ENCODE data around the gene ARAF. TPM values are rescaled to one million over a fixed set of nuclear protein-coding genes. Genes with fewer than 3 reads are reported as not detected.
A peak's percentile ranks its signal among the peaks of the same experiment; 100 is the strongest.

Gene ARAF
- polyA plus RNA-seq, 3 donors: 49.7 to 105 (median 68.6) TPM

DNA sequence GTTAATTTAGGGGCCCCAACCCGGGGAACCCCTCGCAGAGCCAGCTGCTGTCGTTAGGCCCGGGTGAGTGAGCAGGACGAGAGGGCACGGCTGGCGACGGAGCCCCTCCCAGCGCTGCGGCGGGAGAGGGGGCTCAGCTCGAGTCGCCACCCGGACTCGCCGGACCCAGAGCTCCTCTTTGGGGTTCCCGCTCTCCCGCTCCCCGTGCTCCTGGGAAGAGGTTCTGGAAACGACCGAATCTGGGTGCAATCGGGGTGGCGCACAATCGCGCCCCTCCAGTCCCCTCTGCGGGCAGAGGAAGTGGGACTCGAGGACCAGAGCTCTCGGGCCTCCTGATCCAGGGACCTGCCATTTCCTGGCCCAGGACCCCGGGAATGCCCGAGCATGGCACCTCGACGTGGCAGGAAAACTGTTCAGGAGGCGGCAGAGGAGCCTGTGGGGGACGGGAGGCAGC lies 37.3 kb upstream of the ARAF start:
- under 1% methylated on average over 22 of the region's 34 CpGs for WGBS (ENCODE audit: insufficient coverage)
- H3K79me2 ChIP-seq (ENCODE audit: insufficient read depth, low read length): no peaks in the 10 kb centered on the region
- H2AFZ ChIP-seq (ENCODE audit: insufficient read depth, low read depth, low read length, poor library complexity, severe bottlenecking): peak overlapping the region; percentile 84
- TF ChIP-seq, protein P1, sequence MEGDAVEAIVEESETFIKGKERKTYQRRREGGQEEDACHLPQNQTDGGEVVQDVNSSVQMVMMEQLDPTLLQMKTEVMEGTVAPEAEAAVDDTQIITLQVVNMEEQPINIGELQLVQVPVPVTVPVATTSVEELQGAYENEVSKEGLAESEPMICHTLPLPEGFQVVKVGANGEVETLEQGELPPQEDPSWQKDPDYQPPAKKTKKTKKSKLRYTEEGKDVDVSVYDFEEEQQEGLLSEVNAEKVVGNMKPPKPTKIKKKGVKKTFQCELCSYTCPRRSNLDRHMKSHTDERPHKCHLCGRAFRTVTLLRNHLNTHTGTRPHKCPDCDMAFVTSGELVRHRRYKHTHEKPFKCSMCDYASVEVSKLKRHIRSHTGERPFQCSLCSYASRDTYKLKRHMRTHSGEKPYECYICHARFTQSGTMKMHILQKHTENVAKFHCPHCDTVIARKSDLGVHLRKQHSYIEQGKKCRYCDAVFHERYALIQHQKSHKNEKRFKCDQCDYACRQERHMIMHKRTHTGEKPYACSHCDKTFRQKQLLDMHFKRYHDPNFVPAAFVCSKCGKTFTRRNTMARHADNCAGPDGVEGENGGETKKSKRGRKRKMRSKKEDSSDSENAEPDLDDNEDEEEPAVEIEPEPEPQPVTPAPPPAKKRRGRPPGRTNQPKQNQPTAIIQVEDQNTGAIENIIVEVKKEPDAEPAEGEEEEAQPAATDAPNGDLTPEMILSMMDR (IDR thresholded peaks at IDR 0.05): peak; percentile 23
- H3K4me2 ChIP-seq (replicated peaks; ENCODE audit: extremely low read depth, low read length, poor library complexity, severe bottlenecking): peak overlapping the region; percentile 82
- H3K27ac ChIP-seq (ENCODE audit: low read depth in 1 of 2, low read length in 2 of 2): no peak overlapping the region
- no peaks in the 10 kb centered on the region for H3K36me3 Mint-ChIP-seq
- H3K4me3 ChIP-seq (replicated peaks in 1 of 3; ENCODE audit: low read depth in 2 of 3, low read length in 3 of 3): peak overlapping the region; percentile 4 to 74 (median 48)
- H3K36me3 ChIP-seq (replicated peaks in 1 of 2; ENCODE audit: control insufficient read depth in 1 of 2, insufficient read depth in 2 of 2, low read length in 2 of 2): no peaks in the 10 kb centered on the region
- H3K27ac Mint-ChIP-seq: no peak overlapping the region
- no peaks in the 10 kb centered on the region for H4K20me1 ChIP-seq (ENCODE audit: insufficient read depth, low read length)
- H3K9me3 Mint-ChIP-seq: peaks cover 0 to 27% (median 13%) of the 10 kb centered on the region in 7 donors
- H3K27me3 Mint-ChIP-seq (ENCODE audit: low read depth in 3 of 3): peaks cover 2 to 17% (median 8%) of the 10 kb centered on the region in 3 donors
- H3K27me3 ChIP-seq (ENCODE audit: control insufficient read depth in 2 of 2, insufficient read depth in 2 of 2, low read length in 2 of 2): peaks cover 0 to 5% of the 10 kb centered on the region in 2 donors
- no peak for DNase-seq
- no peaks in the 10 kb centered on the region for H3K9me3 ChIP-seq (replicated peaks in 1 of 2; ENCODE audit: control insufficient read depth in 1 of 2, insufficient read depth in 1 of 2, low read length in 2 of 2)
- peak overlapping the region; percentile 36 for H3K9ac ChIP-seq (ENCODE audit: insufficient read depth, low read length, poor library complexity, severe bottlenecking)
- peak overlapping the region; percentile 66 to 76 for H3K4me3 Mint-ChIP-seq
- intact Hi-C loops (cut with micrococcal nuclease): loop anchor here (2.0 to 5.0 kb wide), 3 partner anchors 41 to 331 kb away; partner anchors contain the start of genes UBA1 (in 2 of the 2) and ZNF41 (in 1 of the 2)
- H3K4me1 ChIP-seq (ENCODE audit: control insufficient read depth in 1 of 2, insufficient read depth in 2 of 2, low read length in 2 of 2): peaks cover 6 to 11% of the 10 kb centered on the region in 2 donors
- H3K4me1 Mint-ChIP-seq: peaks cover 5% of the 10 kb centered on the region

DNA sequence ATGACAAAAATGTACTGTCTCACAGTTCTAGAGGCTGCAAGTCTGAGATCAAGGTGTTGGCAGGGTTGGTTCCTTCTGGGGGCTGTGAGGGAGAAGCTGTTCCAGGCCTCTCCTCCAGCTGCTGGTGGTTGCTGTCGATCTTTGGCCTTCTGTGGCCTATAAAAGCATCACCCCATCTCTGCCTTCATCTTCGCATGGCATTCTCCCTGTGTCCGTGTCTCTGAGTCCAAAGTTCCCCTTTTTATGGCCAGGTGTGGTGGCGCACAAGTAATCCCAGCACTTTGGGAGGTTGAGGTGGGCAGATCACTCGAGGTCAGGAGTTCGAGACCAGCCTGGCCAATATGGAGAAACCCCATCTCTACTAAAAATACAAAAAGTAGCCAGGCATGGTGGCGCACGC lies 31.5 kb upstream of the ARAF start:
- Histone ChIP-seq H4K20me1 (ENCODE audit: insufficient read depth, low read length) (no peaks in the 10 kb centered on the region), H3K9ac (ENCODE audit: insufficient read depth, low read length, poor library complexity, severe bottlenecking) (no peak overlapping the region), H3K4me1 (ENCODE audit: control insufficient read depth in 1 of 2, insufficient read depth in 2 of 2, low read length in 2 of 2) (no peaks in the 10 kb centered on the region), H3K9me3 (replicated peaks in 1 of 2; ENCODE audit: control insufficient read depth in 1 of 2, insufficient read depth in 1 of 2, low read length in 2 of 2) (no peaks in the 10 kb centered on the region), H3K36me3 (replicated peaks in 1 of 2; ENCODE audit: control insufficient read depth in 1 of 2, insufficient read depth in 2 of 2, low read length in 2 of 2) (no peaks in the 10 kb centered on the region), H3K4me2 (replicated peaks; ENCODE audit: extremely low read depth, low read length, poor library complexity, severe bottlenecking) (no peak overlapping the region), H2AFZ (ENCODE audit: insufficient read depth, low read depth, low read length, poor library complexity, severe bottlenecking) (no peak overlapping the region), H3K27me3 (ENCODE audit: control insufficient read depth in 2 of 2, insufficient read depth in 2 of 2, low read length in 2 of 2) (no peaks in the 10 kb centered on the region), H3K27ac (ENCODE audit: low read depth in 1 of 2, low read length in 2 of 2) (no peak overlapping the region), H3K79me2 (ENCODE audit: insufficient read depth, low read length) (no peaks in the 10 kb centered on the region), H3K4me3 (replicated peaks in 1 of 3; ENCODE audit: low read depth in 2 of 3, low read length in 3 of 3) (no peak overlapping the region)
- Mint-ChIP-seq H3K4me1 (no peaks in the 10 kb centered on the region), H3K27ac (no peak overlapping the region), H3K36me3 (no peaks in the 10 kb centered on the region), H3K9me3 (peaks cover 0 to 4% (median 0%) of the 10 kb centered on the region in 7 donors), H3K4me3 (no peak overlapping the region), H3K27me3 (ENCODE audit: low read depth in 3 of 3) (peaks cover 0 to 12% (median 0%) of the 10 kb centered on the region in 3 donors)
- WGBS (ENCODE audit: insufficient coverage): no CpG with 5 or more reads among the region's 8 CpGs
- DNase-seq: no peak
- intact Hi-C loops (cut with micrococcal nuclease): no loop called here
- TF ChIP-seq, protein P1 (IDR thresholded peaks at IDR 0.05): no peak

Measured in CD14-positive monocyte (primary cell).